Spleen (tissue), 11 donors: ENCODE measurements around the gene AOAH. TPM values are rescaled to one million over a fixed set of nuclear protein-coding genes. Genes with fewer than 3 reads are reported as not detected.
A peak's percentile ranks its signal among the peaks of the same experiment; 100 is the strongest.

Experiments used
- DNase-seq: peaks from one replicate; pipeline ENCODE4 v3.0.0-alpha.2; 2020
- H3K27ac ChIP-seq, 8 donors: fragments of 200-600 bp; sonication (generic) in 7 of 8; 1 replicate in 4 of 8; 2 replicates in 4 of 8; pipeline versions ENCODE4 v1.5.0 to v1.8.0; 2016 to 2021; ENCODE audit warnings: inconsistent platforms in 4 of 8, mild to moderate bottlenecking in 4 of 8, moderate library complexity in 1 of 8
- H3K27me3 ChIP-seq, 7 donors: fragments of 200-600 bp; sonication (generic) in 6 of 7; replicated peaks in 1 of 7; 1 replicate in 4 of 7; 2 replicates in 3 of 7; pipeline versions ENCODE4 v1.5.0 to v1.8.0; 2016 to 2021; ENCODE audit warnings: inconsistent platforms in 3 of 7, mild to moderate bottlenecking in 1 of 7
- H3K36me3 ChIP-seq, 6 donors: fragments of 200-600 bp; sonication (generic) in 5 of 6; 1 replicate in 4 of 6; 2 replicates in 2 of 6; pipeline versions ENCODE4 v1.5.0 to v1.8.0; 2016 to 2021; ENCODE audit warnings: inconsistent platforms in 2 of 6
- H3K4me1 ChIP-seq, 6 donors: fragments of 200-600 bp; sonication (generic) in 5 of 6; 1 replicate in 3 of 6; 2 replicates in 3 of 6; pipeline versions ENCODE4 v1.5.0 to v1.8.0; 2016 to 2021; ENCODE audit warnings: inconsistent platforms in 3 of 6
- H3K4me3 ChIP-seq, 8 donors: fragments of 200-600 bp; sonication (generic) in 7 of 8; 1 replicate in 4 of 8; 2 replicates in 4 of 8; pipeline versions ENCODE4 v1.5.0 to v1.8.0; 2016 to 2021; ENCODE audit warnings: inconsistent platforms in 4 of 8, mild to moderate bottlenecking in 4 of 8, moderate library complexity in 2 of 8
- H3K9me3 ChIP-seq, 8 donors: fragments of 200-600 bp; sonication (generic) in 7 of 8; 1 replicate in 4 of 8; 2 replicates in 4 of 8; pipeline versions ENCODE4 v1.5.0 to v1.8.0; 2016 to 2021; ENCODE audit warnings: inconsistent platforms in 4 of 8
- POLR2A ChIP-seq, 3 donors: fragments of 450-650 bp; IDR thresholded peaks; one replicate each; pipeline ENCODE4 v1.5.1; 2017; ENCODE audit warnings: antibody characterized with exemption in 3 of 3, mild to moderate bottlenecking in 1 of 3
- POLR2AphosphoS5 ChIP-seq, 3 donors: sonication (generic); formaldehyde crosslinking; IDR thresholded peaks; one replicate each; pipeline ENCODE4 v1.5.1; 2017; ENCODE audit warnings: antibody characterized with exemption in 3 of 3
- WGBS, 5 donors: extraction: QIAGEN DNeasy Blood & Tissue Kit in 3 of 5; methylation state at CpG; one replicate each; pipeline versions ENCODE4 v1.1.5 to v1.1.7; 2013 to 2018; 5-methylcytosine and 5-hydroxymethylcytosine counted together
- intact Hi-C: fragments of 100-400 bp; cut with DNase I; formaldehyde crosslinking; loops from one replicate; pipeline ENCODE4 v1.15.0; 2023; ENCODE audit warnings: low total_unique reads
- polyA plus RNA-seq, 3 donors: library from polyadenylated mRNA; stranded (reverse); fragments of 200-250 nt; gene quantifications; one replicate each; pipeline ENCODE4 v1.2.1, GENCODE V29; 2013
- total RNA-seq, 7 donors: library from RNA; depleted of rRNA in 3 of 7; stranded (reverse); fragments of >200 nt in 3 of 7; fragmentation: NEBNext Ultra II Directional in 4 of 7; extraction: Animal tissue kit (Norgen Biotek cat#: 25700) in 4 of 7; gene quantifications; one replicate each; pipeline versions ENCODE4 v1.1.0 to v1.2.1, GENCODE V29; 2016 to 2021
- TF ChIP-seq, protein P1 (sequence below), 11 experiments: fragments of 200-600 bp in 7 of 11; fragments of 450-650 bp in 4 of 11; sonication (generic) in 4 of 11; IDR thresholded peaks in 8 of 11; conservative IDR thresholded peaks in 3 of 11; 1 replicate in 7 of 11; 2 replicates in 4 of 11; pipeline versions ENCODE4 v1.4.0 to v1.8.0; 2016 to 2021; ENCODE audit warnings: antibody characterized with exemption in 11 of 11, inconsistent platforms in 4 of 11, mild to moderate bottlenecking in 1 of 11
- donor health status: healthy with polysubstance abuse.
- donor health status: DM: no; HTN: no; CAD: no; lungs with moderate emphysema.
- donor health status: DM: no; HTN: no; CAD: no.
- donor health status: Bipolar disorder and iron deficiency.
- donor health status: healthy.
- donor health status: DM: no; HTN: no; CAD: no.
- donor health status: DM: yes; HTN: yes; CAD: no.

Gene AOAH
- total and polyA plus RNA-seq, 10 donors = 30.3 to 316 (median 191) TPM

DNA sequence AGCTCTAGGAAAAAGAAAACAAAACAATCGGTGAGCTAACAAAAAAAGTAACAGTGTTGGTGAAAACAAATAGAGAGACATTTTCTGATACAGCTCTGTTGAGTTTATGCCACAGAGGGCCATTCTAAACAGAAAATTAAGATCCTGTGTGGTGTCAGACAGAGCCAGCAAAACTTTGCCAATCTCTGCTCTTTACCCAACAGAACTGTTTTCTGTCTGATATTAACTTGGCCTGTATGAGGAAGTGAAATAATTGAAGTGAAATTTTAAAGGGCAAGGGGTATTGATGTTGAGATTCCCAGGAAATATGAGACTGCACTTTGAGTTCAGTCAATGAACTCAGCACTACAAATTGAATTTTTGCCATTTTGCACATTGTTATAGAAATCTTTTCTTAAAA is 101.0 kb downstream of the AOAH start:
- H3K4me3 ChIP-seq = no peak overlapping the region
- WGBS, 5 donors = 62 to 89% (median 77%) methylated on average over 1 of the region's 1 CpG
- no peaks in the 10 kb centered on the region for H3K27me3 ChIP-seq
- H3K9me3 ChIP-seq = no peaks in the 10 kb centered on the region
- TF ChIP-seq, protein P1, sequence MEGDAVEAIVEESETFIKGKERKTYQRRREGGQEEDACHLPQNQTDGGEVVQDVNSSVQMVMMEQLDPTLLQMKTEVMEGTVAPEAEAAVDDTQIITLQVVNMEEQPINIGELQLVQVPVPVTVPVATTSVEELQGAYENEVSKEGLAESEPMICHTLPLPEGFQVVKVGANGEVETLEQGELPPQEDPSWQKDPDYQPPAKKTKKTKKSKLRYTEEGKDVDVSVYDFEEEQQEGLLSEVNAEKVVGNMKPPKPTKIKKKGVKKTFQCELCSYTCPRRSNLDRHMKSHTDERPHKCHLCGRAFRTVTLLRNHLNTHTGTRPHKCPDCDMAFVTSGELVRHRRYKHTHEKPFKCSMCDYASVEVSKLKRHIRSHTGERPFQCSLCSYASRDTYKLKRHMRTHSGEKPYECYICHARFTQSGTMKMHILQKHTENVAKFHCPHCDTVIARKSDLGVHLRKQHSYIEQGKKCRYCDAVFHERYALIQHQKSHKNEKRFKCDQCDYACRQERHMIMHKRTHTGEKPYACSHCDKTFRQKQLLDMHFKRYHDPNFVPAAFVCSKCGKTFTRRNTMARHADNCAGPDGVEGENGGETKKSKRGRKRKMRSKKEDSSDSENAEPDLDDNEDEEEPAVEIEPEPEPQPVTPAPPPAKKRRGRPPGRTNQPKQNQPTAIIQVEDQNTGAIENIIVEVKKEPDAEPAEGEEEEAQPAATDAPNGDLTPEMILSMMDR (IDR thresholded peaks at IDR 0.05 in 8 of 11, conservative IDR thresholded peaks at IDR 0.05 in 3 of 11) = no peak
- TF ChIP-seq POLR2A (IDR thresholded peaks at IDR 0.05) (no peak), POLR2AphosphoS5 (IDR thresholded peaks at IDR 0.05) (no peak)
- peaks cover 0 to 67% (median 8%) of the 10 kb centered on the region in 6 donors for H3K36me3 ChIP-seq
- peak overlapping the region in 5 of 8 donors; percentile 6 to 47 (median 14) for H3K27ac ChIP-seq
- no peak for DNase-seq
- intact Hi-C loops = no loop called here
- peaks cover 0 to 58% (median 38%) of the 10 kb centered on the region in 6 donors for H3K4me1 ChIP-seq

DNA sequence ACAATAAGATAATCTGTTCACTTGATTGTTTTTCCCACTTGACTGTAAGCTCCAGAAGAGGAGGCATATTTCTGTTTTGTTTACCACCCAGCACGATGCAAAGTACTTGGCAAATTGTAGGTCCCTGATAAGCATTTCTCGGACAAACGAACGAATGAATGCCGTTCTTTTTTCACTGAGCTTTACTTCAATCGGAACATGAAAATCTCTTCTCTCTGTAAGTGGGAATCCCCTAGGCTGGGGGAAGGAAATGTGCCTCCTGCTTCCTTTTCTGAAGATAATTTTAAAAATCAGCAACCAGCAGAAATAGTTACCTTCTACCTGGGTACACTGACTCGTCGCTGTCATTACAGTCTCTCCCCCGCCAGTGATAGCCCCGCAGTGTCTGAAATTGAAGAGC is 102.9 kb downstream of the AOAH start:
- H3K4me1 ChIP-seq = peaks cover 0 to 57% (median 38%) of the 10 kb centered on the region in 6 donors
- H3K9me3 ChIP-seq = no peaks in the 10 kb centered on the region
- TF ChIP-seq POLR2AphosphoS5 (IDR thresholded peaks at IDR 0.05) (no peak), POLR2A (IDR thresholded peaks at IDR 0.05) (no peak)
- TF ChIP-seq, protein P1 (IDR thresholded peaks at IDR 0.05 in 8 of 11, conservative IDR thresholded peaks at IDR 0.05 in 3 of 11) = no peak
- H3K36me3 ChIP-seq = peaks cover 0 to 72% (median 15%) of the 10 kb centered on the region in 6 donors
- H3K27me3 ChIP-seq = no peaks in the 10 kb centered on the region
- 38 to 50% (median 43%) methylated on average over 10 of the region's 10 CpGs for WGBS, 5 donors
- no peak overlapping the region for H3K4me3 ChIP-seq
- H3K27ac ChIP-seq = no peak overlapping the region
- DNase-seq = no peak
- intact Hi-C loops = no loop called here

DNA sequence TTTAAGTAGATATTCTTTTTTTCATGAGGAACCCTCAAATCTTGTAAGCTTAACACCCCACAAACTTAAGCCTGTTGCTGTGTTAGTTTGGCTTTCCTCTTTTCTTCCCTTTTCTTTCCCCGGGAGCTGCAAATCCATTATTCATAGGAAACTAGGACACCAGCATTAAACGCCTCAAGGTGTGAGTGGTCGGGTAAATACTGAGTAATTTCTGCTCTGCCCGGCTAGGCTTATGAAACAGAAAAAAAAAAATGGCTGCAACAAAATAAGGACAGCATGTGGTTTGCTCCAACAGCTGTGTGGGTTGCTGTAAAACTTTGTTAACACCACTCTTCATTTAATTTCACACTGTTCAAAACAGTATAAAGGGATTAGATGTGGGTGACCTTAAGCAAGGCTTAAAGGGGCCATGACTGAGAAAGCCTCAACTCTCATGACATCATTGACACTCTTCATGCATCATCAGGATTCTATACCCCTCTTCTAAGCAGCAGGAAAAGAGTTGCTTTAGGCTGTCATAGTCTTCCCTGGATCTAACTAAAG is 104.1 kb downstream of the AOAH start:
- Histone ChIP-seq H3K4me1 (peaks cover 0 to 48% (median 29%) of the 10 kb centered on the region in 6 donors), H3K36me3 (peaks cover 0 to 81% (median 23%) of the 10 kb centered on the region in 6 donors), H3K4me3 (no peak overlapping the region), H3K27me3 (no peaks in the 10 kb centered on the region), H3K27ac (peak overlapping the region in 1 of 8 donors; percentile 17), H3K9me3 (no peaks in the 10 kb centered on the region)
- intact Hi-C loops = no loop called here
- TF ChIP-seq POLR2A (IDR thresholded peaks at IDR 0.05) (no peak), POLR2AphosphoS5 (IDR thresholded peaks at IDR 0.05) (no peak)
- 38 to 79% (median 58%) methylated on average over 4 of the region's 4 CpGs for WGBS, 5 donors
- no peak for DNase-seq

DNA sequence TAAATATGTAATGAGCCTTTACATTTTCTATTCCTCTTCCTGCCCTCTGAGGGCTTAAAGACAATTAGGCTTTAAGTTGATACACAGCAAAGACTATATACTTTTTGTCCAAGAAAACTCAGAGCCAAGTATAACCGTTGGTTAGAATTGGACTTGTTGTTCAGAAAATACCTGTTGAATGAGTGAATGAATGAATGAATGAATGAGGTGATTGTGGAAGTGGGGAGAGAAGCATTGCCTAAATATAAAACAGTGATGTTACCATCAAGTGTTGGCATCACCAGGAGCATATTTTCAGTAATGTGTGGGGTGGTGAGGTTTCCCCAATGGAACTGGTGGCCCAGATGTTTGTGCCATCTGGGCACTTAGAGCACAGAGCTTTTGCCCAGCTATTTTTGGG is 106.9 kb downstream of the AOAH start:
- 95 to 98% (median 97%) methylated on average over 1 of the region's 1 CpG for WGBS, 5 donors
- H3K36me3 ChIP-seq = peaks cover 0 to 94% (median 25%) of the 10 kb centered on the region in 6 donors
- H3K4me3 ChIP-seq = no peak overlapping the region
- H3K9me3 ChIP-seq = no peaks in the 10 kb centered on the region
- intact Hi-C loops = no loop called here
- TF ChIP-seq, protein P1 (IDR thresholded peaks at IDR 0.05 in 8 of 11, conservative IDR thresholded peaks at IDR 0.05 in 3 of 11) = no peak
- TF ChIP-seq POLR2AphosphoS5 (IDR thresholded peaks at IDR 0.05) (no peak), POLR2A (IDR thresholded peaks at IDR 0.05) (no peak)
- H3K4me1 ChIP-seq = peaks cover 0 to 47% (median 13%) of the 10 kb centered on the region in 6 donors
- no peaks in the 10 kb centered on the region for H3K27me3 ChIP-seq
- no peak overlapping the region for H3K27ac ChIP-seq
- DNase-seq = no peak
